ENCODE data around the gene KIF25. TPM values are rescaled to one million over a fixed set of nuclear protein-coding genes. Genes with fewer than 3 reads are reported as not detected.

Gene KIF25
- total and polyA plus RNA-seq, 4 donors = 0.05 TPM; not detected in 3

GRCh38 chr6:167962711-167963110 lies 34.8 kb upstream of the KIF25 start:
- Histone ChIP-seq H3K27ac (ENCODE audit: low read depth in 1 of 2, low read length in 2 of 2) (peak overlapping the region; percentile 52 to 83), H3K27me3 (ENCODE audit: control insufficient read depth in 4 of 4, insufficient read depth in 4 of 4, low read length in 3 of 4) (no peaks in the 10 kb centered on the region), H3K4me1 (ENCODE audit: control insufficient read depth in 4 of 4, insufficient read depth in 4 of 4, low read length in 3 of 4) (peaks cover 14 to 54% (median 41%) of the 10 kb centered on the region in 4 donors), H3K9ac (ENCODE audit: low read depth in 1 of 2, low read length in 2 of 2) (no peak overlapping the region), H3K4me3 (ENCODE audit: low read depth in 1 of 3, low read length in 3 of 3) (no peak overlapping the region), H3K36me3 (ENCODE audit: control insufficient read depth in 4 of 4, insufficient read depth in 3 of 4, low read depth in 1 of 4, low read length in 3 of 4) (peaks cover 1 to 10% (median 3%) of the 10 kb centered on the region in 4 donors), H3K9me3 (ENCODE audit: control insufficient read depth in 4 of 4, low read length in 3 of 4) (no peaks in the 10 kb centered on the region)
- TF ChIP-seq, protein P1, sequence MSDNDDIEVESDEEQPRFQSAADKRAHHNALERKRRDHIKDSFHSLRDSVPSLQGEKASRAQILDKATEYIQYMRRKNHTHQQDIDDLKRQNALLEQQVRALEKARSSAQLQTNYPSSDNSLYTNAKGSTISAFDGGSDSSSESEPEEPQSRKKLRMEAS (IDR thresholded peaks at IDR 0.05) = peak; percentile 14
- TF ChIP-seq HNF4A (conservative IDR thresholded peaks at IDR 0.05) (peak; percentile 24 to 33), HNF4G (IDR thresholded peaks at IDR 0.05) (no peak), FOXA1 (IDR thresholded peaks at IDR 0.05) (no peak), YY1 (IDR thresholded peaks at IDR 0.05) (peak; percentile 25), RXRA (IDR thresholded peaks at IDR 0.05) (peak; percentile 19 to 45)
- 47% methylated on average over 5 of the region's 5 CpGs for WGBS
- DNase-seq (ENCODE audit: low spot score) = no peak

DNA sequence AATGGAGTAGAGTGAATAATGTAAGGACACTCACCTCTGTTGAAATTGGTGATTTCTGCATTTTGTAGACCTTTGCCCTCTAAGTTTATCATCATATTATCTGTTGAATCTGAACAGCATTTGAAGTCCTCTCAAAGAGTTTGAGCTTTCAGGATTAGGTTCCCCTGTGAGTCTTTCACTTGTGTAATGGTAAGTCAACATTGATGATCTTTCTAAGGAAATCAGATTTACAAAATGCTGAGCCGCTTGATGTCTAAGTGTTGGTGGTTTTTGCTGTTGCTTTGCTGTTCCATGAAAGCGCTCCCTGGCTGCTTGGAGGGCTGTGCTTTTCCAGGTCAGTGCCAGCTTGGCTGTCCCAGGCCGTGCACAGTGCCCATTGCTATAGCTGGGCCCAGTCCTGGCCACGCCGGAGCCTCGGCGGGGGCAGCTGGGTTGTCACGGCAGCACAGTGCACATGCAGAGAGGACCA lies 33.8 kb upstream of the KIF25 start:
- Histone ChIP-seq H3K27ac (ENCODE audit: low read depth in 1 of 2, low read length in 2 of 2) (peak overlapping the region; percentile 83 to 87), H3K9me3 (ENCODE audit: control insufficient read depth in 4 of 4, low read length in 3 of 4) (no peaks in the 10 kb centered on the region), H3K9ac (ENCODE audit: low read depth in 1 of 2, low read length in 2 of 2) (peak overlapping the region in 1 of 2 donors; percentile 11), H3K4me3 (ENCODE audit: low read depth in 1 of 3, low read length in 3 of 3) (no peak overlapping the region), H3K36me3 (ENCODE audit: control insufficient read depth in 4 of 4, insufficient read depth in 3 of 4, low read depth in 1 of 4, low read length in 3 of 4) (peaks cover 1 to 12% (median 3%) of the 10 kb centered on the region in 4 donors), H3K27me3 (ENCODE audit: control insufficient read depth in 4 of 4, insufficient read depth in 4 of 4, low read length in 3 of 4) (no peaks in the 10 kb centered on the region), H3K4me1 (ENCODE audit: control insufficient read depth in 4 of 4, insufficient read depth in 4 of 4, low read length in 3 of 4) (peaks cover 14 to 54% (median 41%) of the 10 kb centered on the region in 4 donors)
- no peak for DNase-seq (ENCODE audit: low spot score)
- TF ChIP-seq EGR1 (IDR thresholded peaks at IDR 0.05; ENCODE audit: low read depth in 2 of 2) (no peak), HNF4A (conservative IDR thresholded peaks at IDR 0.05) (peak; percentile 57 to 72), YY1 (IDR thresholded peaks at IDR 0.05) (peak; percentile 21), GABPA (IDR thresholded peaks at IDR 0.05 in 1 of 2, conservative IDR thresholded peaks at IDR 0.05 in 1 of 2) (no peak), HNF4G (IDR thresholded peaks at IDR 0.05) (peak; percentile 37), FOXA2 (IDR thresholded peaks at IDR 0.05) (peak; percentile 39), ATF3 (IDR thresholded peaks at IDR 0.05) (peak; percentile 13), SP1 (IDR thresholded peaks at IDR 0.05) (peak; percentile 46), RXRA (IDR thresholded peaks at IDR 0.05) (peak; percentile 24 to 53)
- TF ChIP-seq, protein P2, sequence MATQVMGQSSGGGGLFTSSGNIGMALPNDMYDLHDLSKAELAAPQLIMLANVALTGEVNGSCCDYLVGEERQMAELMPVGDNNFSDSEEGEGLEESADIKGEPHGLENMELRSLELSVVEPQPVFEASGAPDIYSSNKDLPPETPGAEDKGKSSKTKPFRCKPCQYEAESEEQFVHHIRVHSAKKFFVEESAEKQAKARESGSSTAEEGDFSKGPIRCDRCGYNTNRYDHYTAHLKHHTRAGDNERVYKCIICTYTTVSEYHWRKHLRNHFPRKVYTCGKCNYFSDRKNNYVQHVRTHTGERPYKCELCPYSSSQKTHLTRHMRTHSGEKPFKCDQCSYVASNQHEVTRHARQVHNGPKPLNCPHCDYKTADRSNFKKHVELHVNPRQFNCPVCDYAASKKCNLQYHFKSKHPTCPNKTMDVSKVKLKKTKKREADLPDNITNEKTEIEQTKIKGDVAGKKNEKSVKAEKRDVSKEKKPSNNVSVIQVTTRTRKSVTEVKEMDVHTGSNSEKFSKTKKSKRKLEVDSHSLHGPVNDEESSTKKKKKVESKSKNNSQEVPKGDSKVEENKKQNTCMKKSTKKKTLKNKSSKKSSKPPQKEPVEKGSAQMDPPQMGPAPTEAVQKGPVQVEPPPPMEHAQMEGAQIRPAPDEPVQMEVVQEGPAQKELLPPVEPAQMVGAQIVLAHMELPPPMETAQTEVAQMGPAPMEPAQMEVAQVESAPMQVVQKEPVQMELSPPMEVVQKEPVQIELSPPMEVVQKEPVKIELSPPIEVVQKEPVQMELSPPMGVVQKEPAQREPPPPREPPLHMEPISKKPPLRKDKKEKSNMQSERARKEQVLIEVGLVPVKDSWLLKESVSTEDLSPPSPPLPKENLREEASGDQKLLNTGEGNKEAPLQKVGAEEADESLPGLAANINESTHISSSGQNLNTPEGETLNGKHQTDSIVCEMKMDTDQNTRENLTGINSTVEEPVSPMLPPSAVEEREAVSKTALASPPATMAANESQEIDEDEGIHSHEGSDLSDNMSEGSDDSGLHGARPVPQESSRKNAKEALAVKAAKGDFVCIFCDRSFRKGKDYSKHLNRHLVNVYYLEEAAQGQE (IDR thresholded peaks at IDR 0.05) = no peak
- TF ChIP-seq, protein P1 (IDR thresholded peaks at IDR 0.05) = no peak
- 43% methylated on average over 8 of the region's 8 CpGs for WGBS
